Measurements from ENCODE around the gene BTD. TPM values are rescaled to one million over a fixed set of nuclear protein-coding genes. Genes with fewer than 3 reads are reported as not detected.

Gene BTD
- total RNA-seq, 4 donors from 2014 or later = 7.7 to 16.6 (median 12.3) TPM

DNA sequence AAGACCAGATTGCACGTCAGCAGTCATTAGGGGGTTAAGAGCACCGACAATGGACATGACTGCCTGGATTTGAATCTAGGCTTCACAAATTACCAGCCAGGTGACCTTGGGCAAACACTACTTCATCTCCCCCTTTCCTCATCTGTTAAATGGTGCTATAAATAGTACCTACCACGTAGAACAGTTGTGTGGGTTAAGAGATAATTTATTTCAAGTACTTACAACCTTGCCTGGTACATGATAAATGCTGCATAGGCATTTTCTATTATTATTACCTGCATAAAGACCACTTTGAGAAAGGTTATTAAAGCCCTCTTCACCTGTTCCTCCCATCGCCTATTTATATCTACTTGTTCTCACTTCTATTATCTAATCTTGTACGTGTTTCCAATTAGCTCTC, 64.7 kb downstream of the BTD start:
- no peak overlapping the region for H3K27ac ChIP-seq
- H3K36me3 ChIP-seq = peaks cover 0 to 52% (median 0%) of the 10 kb centered on the region in 3 donors
- WGBS, 2 donors = 93% methylated on average over 5 of the region's 5 CpGs
- DNase-seq = no peak
- TF ChIP-seq POLR2A (IDR thresholded peaks at IDR 0.05) = no peak
- no peaks in the 10 kb centered on the region for H3K27me3 ChIP-seq
- no peak overlapping the region for H3K4me3 ChIP-seq
- intact Hi-C loops (cut with DNase I) = no loop called here
- no peaks in the 10 kb centered on the region for H3K9me3 ChIP-seq
- H3K4me1 ChIP-seq = no peaks in the 10 kb centered on the region

DNA sequence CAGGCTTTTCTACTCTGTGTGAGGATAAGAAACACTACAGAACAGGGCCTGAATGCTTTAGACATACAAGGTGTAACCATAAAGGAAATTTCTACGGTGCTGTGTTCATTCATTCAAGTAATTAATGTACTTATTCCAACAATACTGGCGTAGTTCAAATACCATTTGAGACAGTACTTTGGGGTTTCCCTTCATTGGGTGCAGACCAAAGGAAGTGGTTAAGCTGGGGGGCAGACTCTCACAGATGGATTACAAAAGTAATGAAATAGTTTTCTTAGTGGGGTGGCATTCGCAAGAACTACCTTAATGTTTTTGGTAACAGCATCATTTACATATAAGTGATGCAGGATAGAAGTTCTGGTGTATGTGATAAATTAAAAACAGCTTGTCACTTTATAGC, 65.9 kb downstream of the BTD start:
- TF ChIP-seq POLR2A (IDR thresholded peaks at IDR 0.05) = no peak
- TF ChIP-seq, protein P1, sequence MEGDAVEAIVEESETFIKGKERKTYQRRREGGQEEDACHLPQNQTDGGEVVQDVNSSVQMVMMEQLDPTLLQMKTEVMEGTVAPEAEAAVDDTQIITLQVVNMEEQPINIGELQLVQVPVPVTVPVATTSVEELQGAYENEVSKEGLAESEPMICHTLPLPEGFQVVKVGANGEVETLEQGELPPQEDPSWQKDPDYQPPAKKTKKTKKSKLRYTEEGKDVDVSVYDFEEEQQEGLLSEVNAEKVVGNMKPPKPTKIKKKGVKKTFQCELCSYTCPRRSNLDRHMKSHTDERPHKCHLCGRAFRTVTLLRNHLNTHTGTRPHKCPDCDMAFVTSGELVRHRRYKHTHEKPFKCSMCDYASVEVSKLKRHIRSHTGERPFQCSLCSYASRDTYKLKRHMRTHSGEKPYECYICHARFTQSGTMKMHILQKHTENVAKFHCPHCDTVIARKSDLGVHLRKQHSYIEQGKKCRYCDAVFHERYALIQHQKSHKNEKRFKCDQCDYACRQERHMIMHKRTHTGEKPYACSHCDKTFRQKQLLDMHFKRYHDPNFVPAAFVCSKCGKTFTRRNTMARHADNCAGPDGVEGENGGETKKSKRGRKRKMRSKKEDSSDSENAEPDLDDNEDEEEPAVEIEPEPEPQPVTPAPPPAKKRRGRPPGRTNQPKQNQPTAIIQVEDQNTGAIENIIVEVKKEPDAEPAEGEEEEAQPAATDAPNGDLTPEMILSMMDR (IDR thresholded peaks at IDR 0.05) = no peak
- 77 to 81% methylated on average over 3 of the region's 3 CpGs for WGBS, 2 donors

DNA sequence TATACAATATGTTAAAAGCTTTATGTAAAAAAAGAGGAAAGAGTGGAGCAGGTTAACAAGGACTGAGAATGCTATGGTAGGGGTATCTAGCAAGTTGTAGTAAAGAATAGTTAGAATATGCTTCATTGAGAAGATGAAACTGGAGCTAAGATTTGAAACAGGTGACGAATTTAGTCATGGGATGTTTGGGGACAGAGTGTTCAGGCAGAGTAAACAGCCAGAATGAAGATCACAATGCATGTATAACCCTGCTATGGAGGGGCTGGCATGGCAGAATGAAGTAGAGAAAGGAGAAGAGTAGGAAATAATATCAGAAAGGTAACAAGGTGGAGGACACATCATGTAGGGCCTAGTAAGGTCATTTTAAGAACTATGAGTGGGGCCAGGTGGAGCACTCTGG, 72.0 kb downstream of the BTD start:
- intact Hi-C loops (cut with DNase I) = no loop called here
- Histone ChIP-seq H3K27ac (no peak overlapping the region), H3K4me1 (no peaks in the 10 kb centered on the region), H3K27me3 (no peaks in the 10 kb centered on the region), H3K9me3 (no peaks in the 10 kb centered on the region), H3K36me3 (peaks cover 7 to 99% (median 22%) of the 10 kb centered on the region in 3 donors), H3K4me3 (no peak overlapping the region)
- 88 to 96% methylated on average over 1 of the region's 1 CpG for WGBS, 2 donors
- no peak for DNase-seq
- TF ChIP-seq, protein P1 (IDR thresholded peaks at IDR 0.05) = no peak
- TF ChIP-seq POLR2A (IDR thresholded peaks at IDR 0.05) = no peak

More for the DNA sequence above, 65.9 kb downstream of the BTD start:
- Histone ChIP-seq H3K4me1 (no peaks in the 10 kb centered on the region), H3K27ac (no peak overlapping the region), H3K27me3 (no peaks in the 10 kb centered on the region), H3K36me3 (peaks cover 0 to 64% (median under 1%) of the 10 kb centered on the region in 3 donors), H3K9me3 (no peaks in the 10 kb centered on the region), H3K4me3 (no peak overlapping the region)
- intact Hi-C loops (cut with DNase I) = no loop called here
- no peak for DNase-seq

DNA sequence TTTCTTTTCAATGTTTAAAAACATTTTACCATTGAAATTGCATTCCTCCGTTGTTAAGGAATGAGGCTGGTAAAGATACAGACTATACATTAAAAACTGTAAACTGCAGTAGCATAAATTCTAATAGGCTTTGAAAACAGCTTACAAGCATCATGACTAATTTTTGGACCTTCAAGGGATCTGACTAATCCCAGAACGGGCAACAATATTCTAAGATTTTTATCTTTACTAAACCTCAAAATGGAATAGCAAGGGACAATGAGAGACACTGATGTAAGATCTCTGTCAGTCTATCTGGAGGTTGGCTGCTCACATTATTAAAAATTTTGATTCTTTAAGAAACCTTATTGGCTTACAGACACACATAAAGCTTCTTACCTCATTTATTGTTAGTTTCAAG, 74.7 kb downstream of the BTD start:
- TF ChIP-seq POLR2A (IDR thresholded peaks at IDR 0.05) = no peak
- TF ChIP-seq, protein P1 (IDR thresholded peaks at IDR 0.05) = no peak
- no peaks in the 10 kb centered on the region for H3K4me1 ChIP-seq
- no peaks in the 10 kb centered on the region for H3K9me3 ChIP-seq
- no peak overlapping the region for H3K4me3 ChIP-seq
- DNase-seq = no peak
- H3K27me3 ChIP-seq = no peaks in the 10 kb centered on the region
- WGBS, 2 donors = 77 to 83% methylated on average over 2 of the region's 2 CpGs
- H3K36me3 ChIP-seq = peaks cover 7 to 97% (median 22%) of the 10 kb centered on the region in 3 donors
- no peak overlapping the region for H3K27ac ChIP-seq
- intact Hi-C loops (cut with DNase I) = no loop called here

DNA sequence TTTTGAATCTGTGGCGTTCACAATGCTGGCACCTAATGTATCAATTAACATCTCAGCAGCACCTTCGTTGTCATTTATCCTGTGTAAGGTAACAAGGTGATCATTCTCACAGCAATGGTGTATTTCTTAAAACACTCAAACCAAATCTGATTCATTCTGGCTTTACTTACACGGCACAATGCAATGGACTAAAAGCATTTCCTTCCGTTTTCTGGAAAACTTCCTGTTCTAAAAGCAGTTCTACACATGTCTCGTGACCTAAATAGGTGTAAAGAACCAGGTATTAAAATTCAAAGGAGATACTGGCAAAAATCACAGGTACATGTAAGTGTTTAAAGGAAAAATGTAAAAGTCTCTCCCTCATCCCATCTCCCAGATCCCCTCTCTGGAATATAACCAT, 77.8 kb downstream of the BTD start:
- no peak for DNase-seq
- Histone ChIP-seq H3K4me1 (no peaks in the 10 kb centered on the region), H3K36me3 (peaks cover 0 to 78% (median 22%) of the 10 kb centered on the region in 3 donors), H3K27ac (no peak overlapping the region), H3K4me3 (no peak overlapping the region), H3K27me3 (no peaks in the 10 kb centered on the region), H3K9me3 (no peaks in the 10 kb centered on the region)
- no peak for TF ChIP-seq POLR2A (IDR thresholded peaks at IDR 0.05)
- TF ChIP-seq, protein P1 (IDR thresholded peaks at IDR 0.05) = no peak
- 78 to 92% methylated on average over 5 of the region's 5 CpGs for WGBS, 2 donors
- intact Hi-C loops (cut with DNase I) = no loop called here

DNA sequence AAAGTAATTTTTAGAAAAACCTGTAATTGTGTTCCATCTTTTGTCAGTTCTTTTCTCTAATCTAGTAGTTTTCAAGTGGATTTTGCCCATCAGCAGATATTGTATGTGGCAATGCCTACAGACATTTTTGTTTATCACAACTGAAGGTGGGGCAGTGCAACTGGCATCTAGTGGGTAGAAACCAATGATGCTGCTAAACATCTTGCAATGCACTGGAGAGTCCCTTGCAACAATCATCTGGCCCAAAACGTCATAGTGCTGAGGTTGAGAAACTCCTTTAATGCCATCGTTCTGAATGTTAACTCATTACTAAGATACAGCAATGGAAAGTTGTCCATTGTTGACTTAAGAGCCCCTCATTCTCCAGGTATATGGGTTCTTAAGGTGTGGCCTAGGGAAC, 80.1 kb downstream of the BTD start:
- H3K4me1 ChIP-seq = no peaks in the 10 kb centered on the region
- intact Hi-C loops (cut with DNase I) = no loop called here
- no peaks in the 10 kb centered on the region for H3K27me3 ChIP-seq
- WGBS, 2 donors = 60 to 73% methylated on average over 2 of the region's 2 CpGs
- no peak overlapping the region for H3K4me3 ChIP-seq
- peaks cover 0 to 78% (median 8%) of the 10 kb centered on the region in 3 donors for H3K36me3 ChIP-seq
- TF ChIP-seq, protein P1 (IDR thresholded peaks at IDR 0.05) = no peak
- no peak for TF ChIP-seq POLR2A (IDR thresholded peaks at IDR 0.05)
- H3K27ac ChIP-seq = no peak overlapping the region
- DNase-seq = no peak
- H3K9me3 ChIP-seq = no peaks in the 10 kb centered on the region

All from esophagus squamous epithelium (tissue), 5 donors.